ENCODE data around the gene LTBP3. TPM values are rescaled to one million over a fixed set of nuclear protein-coding genes. Genes with fewer than 3 reads are reported as not detected.

LTBP3 gene
- total RNA-seq, 1 experiment from 2014 or later, result 248 TPM

- BruUV-seq (replicated peaks), result no TSS peak
- intact Hi-C loops (cut with micrococcal nuclease), result loop anchor here (2.0 kb wide), 1 partner anchor 38 kb away; the partner anchor contains the start of genes MAP3K11 and PCNX3
These were observed 19.0 kb upstream of the LTBP3 start for GRCh38 chr11:65576867-65577755.

DNA sequence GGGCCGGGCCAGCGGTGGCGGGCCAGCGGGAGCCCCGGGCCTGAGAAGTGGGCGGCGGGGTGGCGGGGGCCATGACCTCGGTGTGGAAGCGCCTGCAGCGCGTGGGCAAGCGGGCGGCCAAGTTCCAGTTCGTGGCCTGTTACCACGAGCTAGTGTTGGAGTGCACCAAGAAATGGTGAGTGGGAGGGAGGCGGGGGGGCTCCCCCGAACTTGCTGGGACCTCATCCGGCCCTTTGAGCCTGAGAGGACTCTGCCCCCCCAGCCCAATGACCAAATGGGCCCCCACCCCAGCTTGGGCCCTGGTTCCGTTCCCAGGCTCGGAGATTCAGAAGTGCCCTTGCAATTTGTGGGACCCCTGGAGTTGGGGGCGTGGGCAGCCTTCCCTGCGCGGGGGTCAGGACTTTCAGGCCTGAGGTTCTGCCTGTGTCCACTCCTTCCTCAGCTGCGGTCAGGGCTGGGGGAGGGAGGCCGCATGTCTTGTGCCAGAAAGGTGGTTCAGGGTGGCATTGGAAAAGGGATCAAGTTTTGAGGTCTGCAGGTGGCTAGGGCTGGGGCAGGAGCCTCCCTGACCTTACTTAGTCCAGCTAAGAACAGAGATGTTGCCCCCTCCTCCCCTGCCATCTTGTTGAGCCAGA is 18.2 kb upstream of the LTBP3 start:
- no peaks in the 10 kb centered on the region for H3K27me3 ChIP-seq (ENCODE audit: insufficient read depth, low read length)
- no TSS peak for BruUV-seq (replicated peaks)
- peaks cover 43 to 58% of the 10 kb centered on the region in 2 experiments for H3K4me1 ChIP-seq (ENCODE audit: control insufficient read depth in 1 of 2, insufficient read depth in 2 of 2, low read length in 2 of 2)
- CTCF ChIA-PET, result interaction anchor here (1.4 to 2.0 kb wide), 3 partner anchors 12 to 36 kb away, joined by 5 to 11 read pairs (median 7); no protein-coding TSS in a partner anchor
- peaks cover 2 to 4% of the 10 kb centered on the region in 2 experiments; a peak in 2 of 4 replicates for H3K36me3 ChIP-seq (ENCODE audit: control insufficient read depth in 1 of 2, insufficient read depth in 2 of 2, low read length in 2 of 2)
- no peaks in the 10 kb centered on the region for H4K20me1 ChIP-seq (ENCODE audit: insufficient read depth)
- ATAC-seq (no peak), DNase-seq (ENCODE audit: low read depth, low spot score) (no peak)
- intact Hi-C loops (cut with micrococcal nuclease), result loop anchor here (2.0 kb wide), 1 partner anchor 38 kb away; the partner anchor contains the start of genes MAP3K11 and PCNX3
- POLR2A ChIA-PET, result interaction anchor here (1.3 to 1.6 kb wide), 4 partner anchors 36 to 76 kb away, joined by 3 to 5 read pairs (median 4); partner anchors contain the start of gene PCNX3
- peak overlapping the region; percentile 74 to 78 for H3K4me3 ChIP-seq (replicated peaks in 1 of 2; ENCODE audit: low read depth in 1 of 2, low read length in 2 of 2)
- no peaks in the 10 kb centered on the region for H3K9me2 ChIP-seq (ENCODE audit: insufficient read depth)
- peak overlapping the region; percentile 86 for H3K9ac ChIP-seq (ENCODE audit: low read length)
- H3K4me2 ChIP-seq (ENCODE audit: low read length), result peak overlapping the region; percentile 78
- H3K79me2 ChIP-seq (ENCODE audit: insufficient read depth, low read length), result peaks cover 37% of the 10 kb centered on the region
- no peaks in the 10 kb centered on the region for H3K9me3 ChIP-seq (ENCODE audit: control insufficient read depth in 1 of 2, insufficient read depth in 1 of 2, low read depth in 1 of 2, low read length in 2 of 2)
- H2AFZ ChIP-seq (ENCODE audit: low read depth, low read length, poor library complexity, severe bottlenecking), result no peak overlapping the region
- RAD21 ChIA-PET (ENCODE audit: low non-redundant PET in 1 of 2, low total read pairs in 2 of 2, uncharacterized antibody in 2 of 2, unreplicated experiment in 2 of 2), result no interaction called here
- TF ChIP-seq ZFX (IDR thresholded peaks at IDR 0.05) (peak; percentile 43; the same call in 1 of the 2 replicates), YY1 (IDR thresholded peaks at IDR 0.05; ENCODE audit: extremely low read depth, insufficient replicate concordance, low read depth, low read length) (no peak)
- H3K27ac ChIP-seq (ENCODE audit: low read depth, low read length), result peak overlapping the region; percentile 97

More at GRCh38 chr11:65576867-65577755, 19.0 kb upstream of the LTBP3 start:
- H3K4me2 ChIP-seq (ENCODE audit: low read length), result peak overlapping the region; percentile 78
- DNase-seq (ENCODE audit: low read depth, low spot score) (no peak), ATAC-seq (peak; percentile 46)
- TF ChIP-seq POLR2AphosphoS5 (IDR thresholded peaks at IDR 0.05; ENCODE audit: low read depth, low read length) (peak; percentile 49), ELF1 (IDR thresholded peaks at IDR 0.05; ENCODE audit: borderline replicate concordance, low read depth) (no peak), ZFX (IDR thresholded peaks at IDR 0.05) (0 out of 2 replicates have a peak, but pooled peaks have one; percentile 21)
- TF ChIP-seq, protein P1, sequence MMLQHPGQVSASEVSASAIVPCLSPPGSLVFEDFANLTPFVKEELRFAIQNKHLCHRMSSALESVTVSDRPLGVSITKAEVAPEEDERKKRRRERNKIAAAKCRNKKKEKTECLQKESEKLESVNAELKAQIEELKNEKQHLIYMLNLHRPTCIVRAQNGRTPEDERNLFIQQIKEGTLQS (IDR thresholded peaks at IDR 0.05), result no peak
- no peak overlapping the region for H2AFZ ChIP-seq (ENCODE audit: low read depth, low read length, poor library complexity, severe bottlenecking)
- peak overlapping the region; percentile 86 for H3K9ac ChIP-seq (ENCODE audit: low read length)
- no peaks in the 10 kb centered on the region for H3K9me2 ChIP-seq (ENCODE audit: insufficient read depth)
- H3K79me2 ChIP-seq (ENCODE audit: insufficient read depth, low read length), result peaks cover 29% of the 10 kb centered on the region; the same call in 1 of the 2 replicates
- CTCF ChIA-PET, result interaction anchor here (0.8 to 2.0 kb wide), 4 partner anchors 9 to 37 kb away, joined by 3 to 7 read pairs (median 4); no protein-coding TSS in a partner anchor
- H3K4me3 ChIP-seq (replicated peaks in 1 of 2; ENCODE audit: low read depth in 1 of 2, low read length in 2 of 2), result peak overlapping the region; percentile 74 to 78
- H4K20me1 ChIP-seq (ENCODE audit: insufficient read depth), result no peaks in the 10 kb centered on the region
- RAD21 ChIA-PET (ENCODE audit: low non-redundant PET in 1 of 2, low total read pairs in 2 of 2, uncharacterized antibody in 2 of 2, unreplicated experiment in 2 of 2), result interaction anchor here in 1 of 2 experiments (0.8 kb wide), 2 partner anchors 11 to 36 kb away, joined by 4 to 5 read pairs; no protein-coding TSS in a partner anchor
- H3K27me3 ChIP-seq (ENCODE audit: insufficient read depth, low read length), result no peaks in the 10 kb centered on the region
- POLR2A ChIA-PET, result interaction anchor here (0.6 to 1.6 kb wide), 3 partner anchors 38 to 77 kb away, joined by 3 to 5 read pairs (median 3); partner anchors contain the start of gene PCNX3
- H3K4me1 ChIP-seq (ENCODE audit: control insufficient read depth in 1 of 2, insufficient read depth in 2 of 2, low read length in 2 of 2), result peaks cover 36 to 50% of the 10 kb centered on the region in 2 experiments
- H3K36me3 ChIP-seq (ENCODE audit: control insufficient read depth in 1 of 2, insufficient read depth in 2 of 2, low read length in 2 of 2), result peaks cover 2 to 4% of the 10 kb centered on the region in 2 experiments; a peak in 2 of 4 replicates
- H3K9me3 ChIP-seq (ENCODE audit: control insufficient read depth in 1 of 2, insufficient read depth in 1 of 2, low read depth in 1 of 2, low read length in 2 of 2), result no peaks in the 10 kb centered on the region
- peak overlapping the region; percentile 97 for H3K27ac ChIP-seq (ENCODE audit: low read depth, low read length)

All from HCT116 (cell line).